Measurements from ENCODE around the gene KCNK4. TPM values are rescaled to one million over a fixed set of nuclear protein-coding genes. Genes with fewer than 3 reads are reported as not detected.

Gene KCNK4
- polyA plus RNA-seq, 3 donors, result 0.06 TPM; not detected in 2

- peak; percentile 28 for DNase-seq
Observed at GRCh38 chr11:64268893-64269539, 22.1 kb upstream of the KCNK4 start.

- peak; percentile 100 for DNase-seq
Observed at GRCh38 chr11:64269540-64270220, 21.4 kb upstream of the KCNK4 start.

GRCh38 chr11:64275031-64275800, 15.9 kb upstream of the KCNK4 start:
- DNase-seq, result no peak

- DNase-seq, result no peak
Observed at GRCh38 chr11:64275841-64276240, 15.3 kb upstream of the KCNK4 start.

- no peak for DNase-seq
Observed at GRCh38 chr11:64276653-64277431, 14.3 kb upstream of the KCNK4 start.

- no peak for DNase-seq
Observed at GRCh38 chr11:64278576-64279190, 12.4 kb upstream of the KCNK4 start.

GRCh38 chr11:64281957-64282770, 8.9 kb upstream of the KCNK4 start:
- no peak for DNase-seq

- no peak for DNase-seq
Observed at GRCh38 chr11:64283092-64283491, 8.0 kb upstream of the KCNK4 start.

- peak; percentile 94 for DNase-seq
Observed at GRCh38 chr11:64284048-64284961, 6.8 kb upstream of the KCNK4 start, which contains the start of gene BAD. Gene BAD, minus strand, starts transcription at chr11:64284665. Its CDS starts 297 bp downstream, at chr11:64284368.

- DNase-seq, result peak; percentile 80
Observed at GRCh38 chr11:64284962-64285884, 5.9 kb upstream of the KCNK4 start, which contains the start of gene GPR137. Gene GPR137, plus strand, starts transcription at chr11:64285848. Its CDS starts 677 bp downstream, at chr11:64286525.

GRCh38 chr11:64285885-64286800, 5.0 kb upstream of the KCNK4 start:
- DNase-seq, result no peak

GRCh38 chr11:64286801-64287159, 4.3 kb upstream of the KCNK4 start:
- no peak for DNase-seq

- DNase-seq, result no peak
Observed at GRCh38 chr11:64287676-64288352, 3.3 kb upstream of the KCNK4 start.

GRCh38 chr11:64288353-64288750, 2.8 kb upstream of the KCNK4 start:
- DNase-seq, result no peak

- no peak for DNase-seq
Observed at GRCh38 chr11:64289002-64289564, 2.0 kb upstream of the KCNK4 start.

All from renal pelvis (tissue), 4 donors.